Measurements from ENCODE around the gene CTNNBL1. TPM values are rescaled to one million over a fixed set of nuclear protein-coding genes. Genes with fewer than 3 reads are reported as not detected.

CTNNBL1 gene
- polyA plus RNA-seq, 4 donors: 36.2 to 66.5 (median 50.1) TPM

DNA sequence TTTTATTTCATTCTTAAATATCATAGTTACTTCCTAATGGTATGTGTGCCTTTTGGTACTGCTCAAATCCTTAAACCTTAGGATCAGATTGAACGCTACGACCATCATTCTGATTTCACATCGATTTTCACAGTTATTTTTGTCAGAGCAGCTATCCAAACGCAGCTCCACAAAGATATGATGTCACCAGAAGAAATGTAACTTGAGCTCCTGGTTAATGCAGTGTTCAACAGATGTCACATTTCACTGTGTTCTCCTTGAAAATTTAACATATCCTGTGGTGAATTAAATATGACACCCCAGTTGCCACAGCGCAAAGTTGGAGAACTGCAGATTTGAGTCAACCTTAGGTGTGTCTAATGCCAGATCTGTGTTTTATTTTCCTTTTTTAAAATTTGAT lies 81.4 kb downstream of the CTNNBL1 start:
- WGBS, 3 donors: 92 to 99% (median 94%) methylated on average over 5 of the region's 5 CpGs
- H3K4me1 ChIP-seq (ENCODE audit: control insufficient read depth in 3 of 3, insufficient read depth in 2 of 3, low read depth in 1 of 3, low read length in 2 of 3): no peaks in the 10 kb centered on the region
- H3K36me3 ChIP-seq (ENCODE audit: control insufficient read depth in 3 of 3, insufficient read depth in 2 of 3, low read depth in 1 of 3, low read length in 3 of 3): peaks cover 4 to 11% (median 9%) of the 10 kb centered on the region in 3 donors
- no peak overlapping the region for H3K4me3 ChIP-seq (ENCODE audit: low read depth in 1 of 3, low read length in 3 of 3)
- FAIRE-seq (no peak), DNase-seq (no peak)
- no peak overlapping the region for H3K27ac ChIP-seq (ENCODE audit: low read depth in 1 of 3, low read length in 2 of 3)
- H3K9me3 ChIP-seq (ENCODE audit: control insufficient read depth in 2 of 2, insufficient read depth in 1 of 2, low read depth in 1 of 2, low read length in 1 of 2): no peaks in the 10 kb centered on the region
- H3K27me3 ChIP-seq (ENCODE audit: control insufficient read depth in 3 of 3, insufficient read depth in 3 of 3, low read length in 3 of 3): no peaks in the 10 kb centered on the region

DNA sequence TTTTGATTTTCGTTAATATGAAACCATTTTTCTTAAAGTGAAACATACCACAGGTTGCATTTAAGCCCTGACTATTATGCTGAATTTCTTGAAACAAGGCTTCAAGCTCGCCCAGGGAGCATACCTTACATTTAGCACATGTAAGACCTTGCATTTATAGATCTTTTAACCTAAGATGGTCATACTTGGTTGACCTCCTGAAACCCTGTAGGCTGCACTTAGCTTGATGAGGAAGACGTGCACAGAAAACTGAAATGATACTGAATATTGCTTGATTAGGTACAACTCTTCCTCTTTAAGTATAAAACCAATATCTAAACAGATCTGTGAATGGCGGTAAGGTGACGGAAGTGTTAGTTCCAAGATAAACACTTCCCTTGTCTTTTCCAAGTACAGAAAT lies 82.2 kb downstream of the CTNNBL1 start:
- 85 to 94% (median 89%) methylated on average over 5 of the region's 5 CpGs for WGBS, 3 donors
- FAIRE-seq: no peak

DNA sequence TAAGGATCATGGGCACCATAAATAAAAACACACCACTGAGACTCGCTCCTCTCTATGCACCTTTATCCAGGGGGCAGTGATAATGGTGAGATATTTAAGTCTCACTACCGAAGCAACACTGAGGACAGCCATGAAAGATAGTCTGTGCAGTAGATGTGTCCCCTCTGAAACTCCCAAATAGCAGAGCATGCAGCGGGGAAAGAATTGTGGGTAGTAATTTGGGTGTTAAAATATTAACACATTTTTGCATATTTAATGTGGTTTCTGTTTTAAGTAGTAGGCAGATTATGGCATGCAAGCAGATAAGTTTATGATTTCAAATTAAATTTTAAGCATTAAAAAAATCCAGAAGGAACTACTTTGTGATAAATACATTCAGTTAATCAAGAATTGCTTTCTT lies 82.7 kb downstream of the CTNNBL1 start:
- Histone ChIP-seq H3K4me3 (ENCODE audit: low read depth in 1 of 3, low read length in 3 of 3) (no peak overlapping the region), H3K27me3 (ENCODE audit: control insufficient read depth in 3 of 3, insufficient read depth in 3 of 3, low read length in 3 of 3) (no peaks in the 10 kb centered on the region), H3K9me3 (ENCODE audit: control insufficient read depth in 2 of 2, insufficient read depth in 1 of 2, low read depth in 1 of 2, low read length in 1 of 2) (no peaks in the 10 kb centered on the region), H3K36me3 (ENCODE audit: control insufficient read depth in 3 of 3, insufficient read depth in 2 of 3, low read depth in 1 of 3, low read length in 3 of 3) (peaks cover 4 to 12% (median 9%) of the 10 kb centered on the region in 3 donors), H3K4me1 (ENCODE audit: control insufficient read depth in 3 of 3, insufficient read depth in 2 of 3, low read depth in 1 of 3, low read length in 2 of 3) (no peaks in the 10 kb centered on the region), H3K27ac (ENCODE audit: low read depth in 1 of 3, low read length in 2 of 3) (no peak overlapping the region)
- FAIRE-seq (no peak), DNase-seq (no peak)
- 89 to 99% (median 90%) methylated on average over 3 of the region's 3 CpGs for WGBS, 3 donors

More for the DNA sequence above, 82.2 kb downstream of the CTNNBL1 start:
- H3K27ac ChIP-seq (ENCODE audit: low read depth in 1 of 3, low read length in 2 of 3): no peak overlapping the region
- no peak overlapping the region for H3K4me3 ChIP-seq (ENCODE audit: low read depth in 1 of 3, low read length in 3 of 3)
- no peaks in the 10 kb centered on the region for H3K4me1 ChIP-seq (ENCODE audit: control insufficient read depth in 3 of 3, insufficient read depth in 2 of 3, low read depth in 1 of 3, low read length in 2 of 3)
- peaks cover 4 to 12% (median 9%) of the 10 kb centered on the region in 3 donors for H3K36me3 ChIP-seq (ENCODE audit: control insufficient read depth in 3 of 3, insufficient read depth in 2 of 3, low read depth in 1 of 3, low read length in 3 of 3)
- H3K9me3 ChIP-seq (ENCODE audit: control insufficient read depth in 2 of 2, insufficient read depth in 1 of 2, low read depth in 1 of 2, low read length in 1 of 2): no peaks in the 10 kb centered on the region
- H3K27me3 ChIP-seq (ENCODE audit: control insufficient read depth in 3 of 3, insufficient read depth in 3 of 3, low read length in 3 of 3): no peaks in the 10 kb centered on the region
- no peak for DNase-seq

DNA sequence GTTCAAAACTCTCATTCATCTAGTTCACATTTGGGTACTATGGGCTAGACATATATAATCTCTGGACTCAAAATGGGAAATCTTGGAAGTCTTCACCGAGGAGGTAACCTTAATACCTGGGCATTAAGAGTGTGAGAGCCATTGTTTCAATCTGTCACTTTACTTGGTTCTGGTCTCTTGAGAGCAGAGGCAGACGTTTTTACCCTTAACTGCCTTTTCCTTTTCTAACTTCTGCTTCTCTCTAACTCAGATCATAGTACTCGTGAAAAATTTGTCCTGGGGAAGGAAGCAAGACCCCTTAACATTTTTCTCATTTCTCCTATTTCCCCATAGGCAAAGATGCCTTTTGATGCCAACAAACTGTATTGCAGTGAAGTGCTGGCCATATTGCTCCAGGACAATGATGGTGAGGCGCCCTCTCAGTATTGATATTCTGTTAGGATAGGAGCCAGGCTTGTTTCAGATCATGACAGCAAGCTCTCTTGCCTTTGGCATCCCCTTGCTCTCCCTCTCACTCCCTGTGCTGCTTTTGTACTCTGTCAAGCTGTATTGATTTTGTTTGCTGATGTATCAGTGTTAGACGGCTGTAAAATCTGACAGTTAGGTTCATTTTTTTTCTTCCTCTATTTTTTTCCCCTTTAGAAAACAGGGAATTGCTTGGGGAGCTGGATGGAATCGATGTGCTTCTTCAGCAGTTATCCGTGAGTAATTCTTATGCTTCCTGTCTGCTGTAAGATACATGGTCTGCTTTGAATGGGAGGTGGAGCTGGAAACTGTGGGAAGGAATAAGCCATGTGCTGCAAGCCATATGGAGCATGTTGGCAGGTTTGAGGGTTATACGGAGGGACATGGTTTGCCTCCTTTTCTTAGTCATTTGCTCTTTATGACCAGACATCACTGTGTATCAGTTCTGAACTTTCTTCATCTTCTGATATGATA lies 83.5 kb downstream of the CTNNBL1 start:
- Histone ChIP-seq H3K4me1 (ENCODE audit: control insufficient read depth in 3 of 3, insufficient read depth in 2 of 3, low read depth in 1 of 3, low read length in 2 of 3) (no peaks in the 10 kb centered on the region), H3K4me3 (ENCODE audit: low read depth in 1 of 3, low read length in 3 of 3) (no peak overlapping the region), H3K9me3 (ENCODE audit: control insufficient read depth in 2 of 2, insufficient read depth in 1 of 2, low read depth in 1 of 2, low read length in 1 of 2) (no peaks in the 10 kb centered on the region), H3K36me3 (ENCODE audit: control insufficient read depth in 3 of 3, insufficient read depth in 2 of 3, low read depth in 1 of 3, low read length in 3 of 3) (peaks cover 6 to 12% (median 7%) of the 10 kb centered on the region in 3 donors), H3K27me3 (ENCODE audit: control insufficient read depth in 3 of 3, insufficient read depth in 3 of 3, low read length in 3 of 3) (no peaks in the 10 kb centered on the region), H3K27ac (ENCODE audit: low read depth in 1 of 3, low read length in 2 of 3) (no peak overlapping the region)
- DNase-seq: no peak
- WGBS, 3 donors: 78 to 89% (median 88%) methylated on average over 8 of the region's 8 CpGs
- no peak for FAIRE-seq

DNA sequence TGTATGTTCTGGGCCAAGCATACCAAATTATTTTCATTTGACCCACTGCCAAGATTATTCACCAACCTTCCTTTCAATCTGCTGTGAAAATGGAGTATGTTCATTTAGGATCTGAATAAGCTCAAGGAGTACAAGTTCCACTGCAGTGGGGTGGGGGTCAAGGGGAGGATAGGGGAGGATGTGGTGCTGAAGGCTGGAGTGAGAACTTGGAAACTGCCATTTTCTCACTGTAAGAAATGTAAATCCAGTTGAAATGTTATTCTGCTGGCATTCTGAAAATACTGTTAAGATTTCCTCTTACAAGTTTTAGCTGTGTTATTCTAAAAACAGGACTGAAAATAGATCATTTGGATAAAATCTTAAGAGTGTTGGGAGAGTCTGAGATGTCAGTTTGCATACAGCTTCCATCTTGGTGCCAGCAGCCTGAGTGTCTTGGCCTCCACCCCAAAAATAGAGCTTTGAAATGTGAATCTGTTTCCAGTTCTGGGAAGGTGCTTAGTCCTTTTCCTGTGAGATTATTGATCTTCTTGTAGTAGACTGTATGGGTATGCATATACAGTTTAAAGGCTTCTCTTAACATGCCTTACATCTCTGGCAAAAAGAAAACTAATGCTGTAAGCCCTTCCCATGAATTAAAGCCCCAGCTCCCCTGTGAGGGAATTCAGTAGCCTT lies 84.3 kb downstream of the CTNNBL1 start:
- Histone ChIP-seq H3K9me3 (ENCODE audit: control insufficient read depth in 2 of 2, insufficient read depth in 1 of 2, low read depth in 1 of 2, low read length in 1 of 2) (no peaks in the 10 kb centered on the region), H3K27me3 (ENCODE audit: control insufficient read depth in 3 of 3, insufficient read depth in 3 of 3, low read length in 3 of 3) (no peaks in the 10 kb centered on the region), H3K4me1 (ENCODE audit: control insufficient read depth in 3 of 3, insufficient read depth in 2 of 3, low read depth in 1 of 3, low read length in 2 of 3) (no peaks in the 10 kb centered on the region), H3K4me3 (ENCODE audit: low read depth in 1 of 3, low read length in 3 of 3) (no peak overlapping the region), H3K36me3 (ENCODE audit: control insufficient read depth in 3 of 3, insufficient read depth in 2 of 3, low read depth in 1 of 3, low read length in 3 of 3) (peaks cover 6 to 12% (median 6%) of the 10 kb centered on the region in 3 donors), H3K27ac (ENCODE audit: low read depth in 1 of 3, low read length in 2 of 3) (no peak overlapping the region)
- FAIRE-seq: no peak
- no peak for DNase-seq

DNA sequence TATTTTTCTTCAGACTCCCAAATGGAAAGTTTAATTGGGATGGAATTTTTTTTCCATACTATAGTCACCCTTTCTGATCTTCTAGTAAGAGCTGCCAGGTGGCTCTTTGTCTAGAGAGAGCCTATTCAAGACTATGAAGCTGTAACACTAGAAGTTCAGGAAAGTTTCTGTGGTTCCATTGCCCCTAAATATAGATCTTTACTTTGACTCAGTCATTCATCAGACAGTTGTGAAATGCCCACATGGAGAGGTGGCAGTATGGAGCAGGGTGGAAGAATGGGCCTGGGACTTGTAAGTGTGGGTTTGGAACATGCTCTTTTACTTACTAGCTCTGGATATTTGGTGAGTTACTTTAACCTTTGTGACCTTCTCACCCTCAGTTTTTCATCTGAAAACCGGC lies 87.8 kb downstream of the CTNNBL1 start:
- WGBS, 3 donors: 73 to 87% (median 82%) methylated on average over 1 of the region's 1 CpG
- no peaks in the 10 kb centered on the region for H3K4me1 ChIP-seq (ENCODE audit: control insufficient read depth in 3 of 3, insufficient read depth in 2 of 3, low read depth in 1 of 3, low read length in 2 of 3)
- H3K4me3 ChIP-seq (ENCODE audit: low read depth in 1 of 3, low read length in 3 of 3): no peak overlapping the region
- H3K27ac ChIP-seq (ENCODE audit: low read depth in 1 of 3, low read length in 2 of 3): no peak overlapping the region
- H3K27me3 ChIP-seq (ENCODE audit: control insufficient read depth in 3 of 3, insufficient read depth in 3 of 3, low read length in 3 of 3): no peaks in the 10 kb centered on the region
- DNase-seq (no peak), FAIRE-seq (no peak)
- H3K9me3 ChIP-seq (ENCODE audit: control insufficient read depth in 2 of 2, insufficient read depth in 1 of 2, low read depth in 1 of 2, low read length in 1 of 2): no peaks in the 10 kb centered on the region
- peaks cover 2 to 8% (median 3%) of the 10 kb centered on the region in 3 donors for H3K36me3 ChIP-seq (ENCODE audit: control insufficient read depth in 3 of 3, insufficient read depth in 2 of 3, low read depth in 1 of 3, low read length in 3 of 3)

DNA sequence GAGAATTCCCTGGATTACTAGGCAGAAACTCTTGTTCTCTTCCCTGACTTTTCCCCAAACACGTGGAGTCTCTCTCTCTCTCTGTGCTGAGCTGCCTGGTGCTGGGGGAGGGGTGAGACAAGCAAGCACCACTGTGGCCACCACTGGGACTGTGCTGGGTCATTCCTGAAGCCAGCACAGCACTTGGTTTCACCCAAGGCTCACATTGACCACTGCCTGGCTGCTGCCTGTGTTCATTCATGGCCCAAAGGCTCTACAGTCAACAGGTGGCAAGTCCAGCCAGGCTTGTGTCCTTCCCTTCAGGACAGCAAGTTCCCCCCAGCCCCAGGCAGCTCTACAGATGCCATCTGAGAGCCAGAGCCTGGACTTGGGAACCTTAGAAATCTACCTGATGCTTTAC lies 92.2 kb downstream of the CTNNBL1 start:
- no peak for FAIRE-seq
- H3K4me1 ChIP-seq (ENCODE audit: control insufficient read depth in 3 of 3, insufficient read depth in 2 of 3, low read depth in 1 of 3, low read length in 2 of 3): no peaks in the 10 kb centered on the region
- no peaks in the 10 kb centered on the region for H3K27me3 ChIP-seq (ENCODE audit: control insufficient read depth in 3 of 3, insufficient read depth in 3 of 3, low read length in 3 of 3)
- no peak overlapping the region for H3K27ac ChIP-seq (ENCODE audit: low read depth in 1 of 3, low read length in 2 of 3)
- H3K36me3 ChIP-seq (ENCODE audit: control insufficient read depth in 3 of 3, insufficient read depth in 2 of 3, low read depth in 1 of 3, low read length in 3 of 3): peaks cover 2 to 4% (median 2%) of the 10 kb centered on the region in 3 donors
- H3K4me3 ChIP-seq (ENCODE audit: low read depth in 1 of 3, low read length in 3 of 3): no peak overlapping the region
- H3K9me3 ChIP-seq (ENCODE audit: control insufficient read depth in 2 of 2, insufficient read depth in 1 of 2, low read depth in 1 of 2, low read length in 1 of 2): no peaks in the 10 kb centered on the region
- no peak for DNase-seq
- 50 to 89% (median 59%) methylated on average over 1 of the region's 1 CpG for WGBS, 3 donors

DNA sequence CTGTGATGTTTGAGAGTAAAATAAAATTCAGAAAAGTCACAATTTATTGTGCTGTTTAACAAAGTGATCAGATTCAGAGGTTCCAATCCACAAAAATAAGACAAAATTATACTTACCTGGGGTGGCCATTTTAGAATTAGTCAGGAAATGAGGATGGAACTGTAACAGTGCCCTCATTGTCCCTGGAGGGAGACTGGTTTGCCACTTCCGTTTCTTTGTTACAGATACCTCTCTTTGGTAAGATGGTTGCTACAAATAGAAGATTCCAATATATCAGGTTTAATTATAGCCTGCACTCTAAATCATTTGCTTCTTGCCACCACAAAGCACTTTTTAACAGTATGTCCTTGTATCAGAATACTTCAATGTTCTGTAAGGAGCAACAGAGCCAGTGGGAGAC lies 95.6 kb downstream of the CTNNBL1 start:
- no peak for DNase-seq
- WGBS, 3 donors: 82 to 95% (median 89%) methylated on average over 1 of the region's 1 CpG
- no peaks in the 10 kb centered on the region for H3K4me1 ChIP-seq (ENCODE audit: control insufficient read depth in 3 of 3, insufficient read depth in 2 of 3, low read depth in 1 of 3, low read length in 2 of 3)
- peaks cover 2 to 8% (median 6%) of the 10 kb centered on the region in 3 donors for H3K36me3 ChIP-seq (ENCODE audit: control insufficient read depth in 3 of 3, insufficient read depth in 2 of 3, low read depth in 1 of 3, low read length in 3 of 3)
- no peaks in the 10 kb centered on the region for H3K27me3 ChIP-seq (ENCODE audit: control insufficient read depth in 3 of 3, insufficient read depth in 3 of 3, low read length in 3 of 3)
- H3K27ac ChIP-seq (ENCODE audit: low read depth in 1 of 3, low read length in 2 of 3): no peak overlapping the region
- peaks cover 0 to 2% of the 10 kb centered on the region in 2 donors for H3K9me3 ChIP-seq (ENCODE audit: control insufficient read depth in 2 of 2, insufficient read depth in 1 of 2, low read depth in 1 of 2, low read length in 1 of 2)
- FAIRE-seq: no peak
- H3K4me3 ChIP-seq (ENCODE audit: low read depth in 1 of 3, low read length in 3 of 3): no peak overlapping the region

All from small intestine (tissue), 7 donors.